ENCODE data around the gene NCR3LG1.

Gene NCR3LG1

GRCh38 chr11:17386331-17387084, 34.9 kb downstream of the NCR3LG1 start:
- no peaks in the 10 kb centered on the region for H3K9me3 ChIP-seq (ENCODE audit: control insufficient read depth, low read length)
- no peaks in the 10 kb centered on the region for H3K79me2 ChIP-seq
- TF ChIP-seq CTCF (IDR thresholded peaks at IDR 0.05), result peak; percentile 37
- H3K36me3 ChIP-seq (ENCODE audit: control insufficient read depth, insufficient read depth, low read length), result no peaks in the 10 kb centered on the region
- no peaks in the 10 kb centered on the region for H3K27me3 ChIP-seq (ENCODE audit: control insufficient read depth, insufficient read depth, low read length)
- H3K4me1 ChIP-seq, result no peaks in the 10 kb centered on the region
- H3K27ac ChIP-seq, result no peak overlapping the region
- peak overlapping the region; percentile 29 for H3K4me3 ChIP-seq (ENCODE audit: low read depth, low read length)
- peak overlapping the region; percentile 35 for H3K4me2 ChIP-seq (ENCODE audit: low read length)
- H2AFZ ChIP-seq, result no peak overlapping the region
- H3K9ac ChIP-seq, result no peak overlapping the region

- Histone ChIP-seq H3K9ac (no peak overlapping the region), H3K9me3 (ENCODE audit: control insufficient read depth, low read length) (no peaks in the 10 kb centered on the region), H3K4me3 (ENCODE audit: low read depth, low read length) (no peak overlapping the region), H3K79me2 (no peaks in the 10 kb centered on the region), H3K27me3 (ENCODE audit: control insufficient read depth, insufficient read depth, low read length) (no peaks in the 10 kb centered on the region), H3K4me2 (ENCODE audit: low read length) (no peak overlapping the region), H3K4me1 (no peaks in the 10 kb centered on the region), H2AFZ (no peak overlapping the region), H3K36me3 (ENCODE audit: control insufficient read depth, insufficient read depth, low read length) (no peaks in the 10 kb centered on the region), H3K27ac (no peak overlapping the region)
- no peak for TF ChIP-seq CTCF (IDR thresholded peaks at IDR 0.05)
Observed at GRCh38 chr11:17387254-17387653, 35.7 kb downstream of the NCR3LG1 start.

- Histone ChIP-seq H3K36me3 (ENCODE audit: control insufficient read depth, insufficient read depth, low read length) (no peaks in the 10 kb centered on the region), H3K4me2 (ENCODE audit: low read length) (no peak overlapping the region), H3K4me1 (no peaks in the 10 kb centered on the region), H3K27ac (no peak overlapping the region), H2AFZ (no peak overlapping the region), H3K4me3 (ENCODE audit: low read depth, low read length) (no peak overlapping the region), H3K9ac (no peak overlapping the region), H3K27me3 (ENCODE audit: control insufficient read depth, insufficient read depth, low read length) (no peaks in the 10 kb centered on the region), H3K79me2 (no peaks in the 10 kb centered on the region), H3K9me3 (ENCODE audit: control insufficient read depth, low read length) (no peaks in the 10 kb centered on the region)
- no peak for TF ChIP-seq CTCF (IDR thresholded peaks at IDR 0.05)
Observed at GRCh38 chr11:17387811-17388210, 36.2 kb downstream of the NCR3LG1 start.

- H3K79me2 ChIP-seq, result no peaks in the 10 kb centered on the region
- no peaks in the 10 kb centered on the region for H3K27me3 ChIP-seq (ENCODE audit: control insufficient read depth, insufficient read depth, low read length)
- no peaks in the 10 kb centered on the region for H3K9me3 ChIP-seq (ENCODE audit: control insufficient read depth, low read length)
- H2AFZ ChIP-seq, result peak within 1 kb of the TSS; percentile 82
- TF ChIP-seq CTCF (IDR thresholded peaks at IDR 0.05), result no peak
- peak within 1 kb of the TSS; percentile 53 for H3K4me3 ChIP-seq (ENCODE audit: low read depth, low read length)
- H3K36me3 ChIP-seq (ENCODE audit: control insufficient read depth, insufficient read depth, low read length), result no peaks in the 10 kb centered on the region
- H3K4me1 ChIP-seq, result no peaks in the 10 kb centered on the region
- peak within 1 kb of the TSS; percentile 44 for H3K27ac ChIP-seq
- no peak within 1 kb of the TSS for H3K9ac ChIP-seq
- peak within 1 kb of the TSS; percentile 68 for H3K4me2 ChIP-seq (ENCODE audit: low read length)
Observed at GRCh38 chr11:17388609-17389210, 37.1 kb downstream of the NCR3LG1 start, which contains the start of gene KCNJ11. Gene KCNJ11 (minus strand): TSS chr11:17388659. CDS start chr11:17388091, 568 bp downstream.

All from parathyroid adenoma (tissue), 2 donors.